Midbrain (tissue), 1 donor: ENCODE data around the gene CTIF.
"Not testable (repeated sequence)": the region's sequence is repeated elsewhere in the genome, so short reads cannot be mapped to it uniquely, and the experiment has no call there.

Source experiments
- DNase-seq: peaks from one replicate; lab custom pipeline; 2025; lab: John Stamatoyannopoulos, UW

The CTIF gene

GRCh38 chr18:48803951-48804855 lies 265.4 kb downstream of the CTIF start:
- DNase-seq, result no peak

- no peak for DNase-seq
Observed at GRCh38 chr18:48804856-48805610, 266.2 kb downstream of the CTIF start.

DNA sequence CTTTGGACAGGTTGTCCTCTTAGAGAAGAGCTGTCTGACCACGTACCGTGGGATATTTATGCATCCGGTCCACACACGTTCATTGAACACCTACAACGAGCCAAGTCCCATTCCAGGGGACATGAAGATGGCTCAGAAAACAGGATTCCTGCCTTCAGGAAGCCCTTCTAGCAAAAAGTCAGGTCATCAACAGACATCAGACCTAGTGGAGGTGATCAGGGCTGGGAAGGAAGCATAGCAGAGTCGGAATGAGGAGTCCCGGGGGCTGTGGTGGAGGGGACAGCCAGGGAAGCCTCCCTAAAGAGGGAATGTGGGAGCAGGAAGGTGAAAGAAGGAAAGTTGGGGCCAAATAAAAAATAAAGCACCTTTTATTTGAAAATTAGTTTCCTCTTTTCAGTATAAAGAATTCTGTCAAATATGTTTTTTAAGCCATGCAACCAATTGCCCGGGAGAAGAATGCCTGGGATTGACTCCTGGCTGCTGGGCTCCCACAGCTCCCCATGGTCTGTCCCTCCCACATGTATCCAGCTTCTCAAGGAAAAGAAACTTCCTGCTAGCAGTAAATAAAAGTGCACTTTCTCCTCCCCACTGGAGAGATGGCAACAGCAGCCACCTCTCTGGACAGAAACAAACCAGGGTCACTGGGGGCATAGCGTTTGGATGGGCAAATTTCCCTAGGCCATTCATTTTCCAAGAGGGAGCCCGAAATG lies 267.1 kb downstream of the CTIF start:
- no peak for DNase-seq

DNA sequence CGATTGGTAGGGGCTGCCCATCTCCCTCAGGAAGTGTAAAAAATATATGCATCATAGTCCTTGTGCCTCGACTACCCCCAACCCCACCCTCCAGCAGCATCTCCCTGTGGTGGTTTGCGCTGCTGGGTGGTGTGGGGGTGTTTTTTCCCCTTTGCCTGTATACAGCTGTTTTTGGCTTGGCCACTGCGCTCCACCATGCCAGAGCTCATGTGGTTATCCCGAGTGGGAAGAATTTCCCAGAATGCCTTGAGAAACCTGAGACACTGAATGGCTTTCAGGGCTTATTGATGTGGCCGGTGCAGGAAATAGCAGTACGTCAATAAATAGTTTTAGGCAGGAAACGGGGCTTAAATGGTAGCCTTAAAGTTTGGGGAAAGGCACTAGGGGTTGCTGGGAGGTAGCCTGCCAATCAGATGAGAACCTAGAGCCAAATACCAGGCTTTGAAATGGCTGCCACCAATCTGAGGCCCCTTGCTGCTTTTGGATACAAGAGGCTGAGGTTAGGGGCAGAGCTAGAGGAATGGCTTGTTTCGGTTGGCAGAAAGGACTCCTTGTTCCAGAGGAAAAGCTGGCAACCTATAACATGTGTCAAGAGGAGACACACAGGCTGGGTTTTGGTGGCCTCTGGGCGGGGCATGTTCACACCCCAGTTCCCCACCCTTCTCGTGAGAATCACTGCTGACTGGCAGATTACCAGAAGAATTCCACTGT lies 267.9 kb downstream of the CTIF start:
- no peak for DNase-seq

DNA sequence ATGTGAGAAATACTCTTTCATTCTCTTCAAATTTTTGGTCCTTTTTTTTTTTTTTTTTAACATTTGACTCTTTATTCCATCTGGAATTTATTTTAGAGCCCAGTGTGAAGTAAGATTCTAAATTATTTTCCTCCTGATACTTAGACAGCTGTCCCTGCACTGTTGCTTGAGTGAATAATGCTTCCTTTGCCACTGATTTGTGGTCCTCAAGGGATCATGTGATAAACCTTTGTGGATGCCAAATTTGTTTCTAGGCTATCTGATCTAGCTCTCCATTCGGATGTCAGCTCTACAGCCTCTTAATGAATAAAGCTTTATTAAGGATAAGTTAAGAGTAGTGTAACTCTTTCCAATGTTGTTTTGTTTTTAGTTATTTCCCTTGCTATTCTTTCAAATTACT lies 269.6 kb downstream of the CTIF start:
- no peak for DNase-seq

DNA sequence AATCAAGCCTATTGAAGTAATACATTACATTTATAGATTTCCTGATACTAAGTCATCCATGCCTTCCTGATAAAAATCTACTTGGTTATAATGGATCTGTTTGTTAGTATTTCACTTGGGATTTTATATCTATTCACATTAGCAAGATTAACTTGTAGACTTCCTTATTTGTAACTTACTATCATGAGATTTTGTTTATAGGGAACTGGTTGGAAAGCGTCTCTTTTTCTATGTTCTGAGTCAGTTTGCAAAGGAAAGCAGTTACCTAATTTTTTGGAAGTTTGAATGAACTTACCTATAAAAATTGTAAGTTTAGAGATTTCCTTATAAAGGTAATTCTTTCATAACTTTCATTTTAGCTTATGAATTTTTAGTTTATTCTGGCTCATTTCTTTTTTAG lies 270.5 kb downstream of the CTIF start:
- DNase-seq, result no peak

DNA sequence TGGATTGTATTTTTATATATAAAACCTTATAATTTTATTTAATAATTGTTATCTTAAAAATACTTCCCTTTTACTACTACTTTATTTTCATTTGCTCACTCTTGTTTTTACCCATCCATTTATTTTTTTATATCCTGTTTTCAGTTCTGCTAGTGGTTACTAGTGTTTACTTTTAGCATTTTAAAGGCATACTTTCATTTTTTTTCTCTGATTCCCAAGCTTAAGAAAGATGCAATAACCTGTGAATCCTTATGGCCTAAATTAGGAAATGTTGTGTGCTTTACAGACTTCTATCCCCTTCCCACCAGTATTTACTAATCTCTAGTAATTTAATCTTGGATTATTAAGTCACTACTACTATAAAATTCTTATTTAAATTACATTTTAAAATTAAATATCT lies 272.0 kb downstream of the CTIF start:
- no peak for DNase-seq

GRCh38 chr18:48811401-48811800 lies 272.6 kb downstream of the CTIF start:
- DNase-seq, result no peak

GRCh38 chr18:48811977-48812451 lies 273.2 kb downstream of the CTIF start:
- not testable (repeated sequence) for DNase-seq

- no peak for DNase-seq
Observed at GRCh38 chr18:48813321-48813720, 274.5 kb downstream of the CTIF start.

DNA sequence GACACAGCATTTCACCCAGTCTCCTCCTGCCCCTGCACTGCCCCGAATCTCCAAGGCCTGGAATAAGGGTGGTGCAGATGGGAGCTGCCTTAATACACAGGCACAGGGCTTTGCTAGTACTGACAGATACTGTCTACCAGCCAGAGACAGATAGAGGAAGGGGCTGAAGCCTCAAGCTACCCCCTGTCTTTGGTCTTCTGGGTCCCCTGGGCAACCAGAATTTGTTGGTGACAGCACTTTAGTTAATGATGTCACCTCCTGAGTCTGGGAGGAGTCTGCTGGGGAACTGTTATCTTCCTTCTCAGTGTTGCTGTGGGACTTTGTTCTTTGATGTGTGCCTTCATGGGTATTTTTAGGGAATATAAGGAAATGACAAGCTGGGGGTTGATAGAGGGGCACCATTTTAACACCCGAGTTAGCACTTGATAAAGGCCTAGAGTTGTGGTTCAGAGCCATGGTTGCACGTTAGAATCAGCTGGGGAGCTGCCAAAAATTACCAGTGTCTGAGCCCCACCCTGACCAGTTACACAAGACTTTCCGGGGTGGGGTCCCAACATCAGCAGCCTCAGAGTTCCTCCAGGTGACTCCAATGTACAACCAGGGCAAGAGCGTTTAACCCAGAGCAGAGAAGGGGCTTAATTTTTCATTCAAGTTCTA lies 275.1 kb downstream of the CTIF start:
- DNase-seq, result no peak

- DNase-seq, result no peak
Observed at GRCh38 chr18:48814490-48815178, 275.8 kb downstream of the CTIF start.

DNA sequence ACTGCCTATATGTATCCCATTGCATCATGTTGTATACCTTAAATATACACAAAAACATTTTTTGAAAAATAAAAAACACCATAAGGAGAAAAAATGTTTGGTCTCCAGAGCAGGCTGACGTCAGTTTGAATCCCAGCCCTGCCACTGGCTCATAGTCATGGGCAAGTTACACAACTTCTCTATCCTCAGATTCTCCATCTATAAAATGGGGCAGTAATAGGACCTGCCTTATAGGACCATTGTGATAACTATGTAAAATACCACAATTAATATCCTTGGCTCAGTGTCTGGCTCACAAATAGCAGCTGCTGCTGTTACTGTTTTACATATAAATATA lies 276.3 kb downstream of the CTIF start:
- no peak for DNase-seq

DNA sequence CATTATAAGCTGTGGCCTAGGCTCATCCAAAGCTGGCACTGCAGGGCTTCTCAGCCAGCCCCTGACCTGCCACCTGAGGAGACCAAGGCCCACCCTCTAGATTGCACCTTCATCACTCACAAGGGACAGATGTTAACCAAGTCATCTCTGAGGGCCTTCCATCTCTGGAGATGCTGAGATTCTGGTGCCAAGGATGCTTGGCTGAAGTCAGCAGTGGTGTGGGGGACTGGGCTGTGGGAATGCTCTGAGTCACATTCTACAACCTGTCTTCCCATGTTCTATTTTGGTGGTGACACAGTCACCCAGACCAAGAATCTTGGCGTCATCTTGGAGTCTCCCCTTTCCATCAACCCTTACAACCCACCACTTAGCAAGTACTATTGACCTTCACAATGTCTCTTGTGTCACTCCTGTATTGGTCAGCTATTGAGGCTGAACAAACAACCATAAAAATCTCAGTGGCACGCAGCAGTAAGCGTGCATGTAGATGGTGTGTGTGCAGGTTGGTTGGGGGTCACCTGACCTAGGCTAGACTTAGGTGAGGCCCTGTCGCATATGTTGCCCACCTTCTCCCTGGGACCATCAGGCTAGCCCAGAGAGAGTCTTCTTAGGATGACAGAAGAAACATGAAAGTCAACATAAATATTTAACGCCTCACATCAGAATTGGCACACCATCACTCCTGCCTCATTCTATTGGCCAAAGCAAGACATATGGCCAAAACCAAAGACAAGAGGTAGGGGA lies 276.9 kb downstream of the CTIF start:
- no peak for DNase-seq

- DNase-seq, result no peak
Observed at GRCh38 chr18:48816554-48816953, 277.7 kb downstream of the CTIF start.

GRCh38 chr18:48817021-48817461 lies 278.2 kb downstream of the CTIF start:
- DNase-seq, result no peak

- DNase-seq, result no peak
Observed at GRCh38 chr18:48818329-48819254, 279.8 kb downstream of the CTIF start.

DNA sequence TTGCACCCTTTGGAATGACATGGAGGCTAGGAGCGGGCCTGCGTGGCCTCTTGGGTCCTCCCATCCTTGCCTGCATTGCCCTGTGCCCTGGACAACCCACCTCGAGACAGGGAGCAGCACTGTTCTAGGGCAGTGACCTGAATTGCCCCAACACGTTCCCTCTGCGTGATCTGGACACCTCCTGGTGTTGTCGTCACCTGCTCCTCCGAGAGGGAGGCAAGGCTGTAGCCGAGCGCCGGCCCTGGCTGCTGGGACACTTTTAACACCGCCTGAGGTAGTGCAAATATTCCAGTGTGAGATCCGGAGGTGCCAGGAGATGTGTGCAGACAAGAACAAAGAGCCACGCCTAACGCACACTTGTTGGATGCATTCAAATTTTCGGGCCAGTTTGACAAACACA lies 280.4 kb downstream of the CTIF start:
- DNase-seq, result no peak
